ENCODE measurements around the gene SGO1.
"Not testable (repeated sequence)": the region's sequence is repeated elsewhere in the genome, so short reads cannot be mapped to it uniquely, and the experiment has no call there.

The SGO1 gene

DNA sequence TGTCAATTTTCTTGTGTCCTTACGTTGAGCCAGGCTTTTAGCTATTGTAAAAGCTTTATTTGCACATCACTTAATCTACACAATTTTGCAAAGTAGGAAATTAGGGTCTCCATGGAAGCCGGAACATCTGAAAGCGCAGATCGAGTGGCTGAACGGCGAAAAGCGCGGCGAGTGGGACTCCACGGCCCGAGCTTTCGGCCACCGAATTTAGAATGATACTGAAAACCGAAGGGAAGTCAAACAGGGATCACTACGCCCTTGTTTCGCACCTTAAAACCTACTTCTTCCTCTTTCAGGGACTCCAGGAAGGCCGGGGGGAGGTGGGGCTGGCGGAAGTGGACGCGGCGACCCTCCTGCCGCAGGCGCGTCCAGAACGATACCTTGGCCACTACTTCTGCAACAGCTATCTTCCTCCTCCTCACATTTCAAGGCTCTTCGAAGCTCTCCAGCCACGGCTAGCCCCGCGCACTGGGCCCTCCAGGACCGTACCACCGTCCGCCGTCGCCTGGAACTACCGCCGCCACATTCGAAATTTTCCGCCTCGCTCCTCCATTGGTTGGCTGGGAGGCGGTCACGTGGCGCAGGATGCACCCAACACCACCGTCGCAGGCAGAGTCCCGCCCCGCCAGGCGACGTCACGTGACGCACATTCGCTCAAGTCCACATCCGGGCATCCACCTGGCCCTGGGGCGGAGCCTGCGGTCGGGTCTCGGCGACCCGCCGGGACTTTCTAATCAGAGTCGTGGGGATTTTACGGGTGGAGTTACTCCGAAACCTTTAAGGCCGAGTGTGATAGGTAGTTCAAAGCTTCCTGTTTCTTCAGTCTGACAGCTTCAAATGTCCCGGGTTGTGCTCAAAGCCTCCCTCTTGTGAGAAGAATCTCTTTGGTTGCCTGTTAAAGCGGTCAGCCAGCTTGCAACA lies at the start of gene SGO1:
Gene SGO1 (minus strand): TSS at position 528 of the 921 bp plus-strand sequence. CDS start 2,179 bp downstream, outside the sequence.
- in situ Hi-C loops (cut with MboI; ENCODE audit: low sequenced_read_pairs): no loop called here

DNA sequence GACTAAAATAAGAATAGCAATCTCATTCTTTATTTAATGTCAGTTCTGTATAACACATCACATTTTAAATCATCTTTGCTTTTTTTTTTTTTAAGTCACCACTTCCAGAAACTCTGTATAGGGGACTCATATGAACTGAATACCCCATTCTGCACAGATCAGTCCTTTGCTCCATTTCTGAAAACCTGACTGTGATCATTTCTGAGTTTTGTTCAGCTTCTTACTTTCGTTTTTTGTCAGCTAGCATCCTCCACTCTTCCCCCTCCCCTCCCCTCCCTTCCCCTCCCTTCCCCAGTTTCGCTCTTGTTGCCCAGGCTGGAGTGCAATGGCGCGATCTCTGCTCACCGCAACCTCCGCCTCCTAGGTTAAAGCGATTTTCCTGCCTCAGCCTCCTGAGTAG lies 49.8 kb upstream of the SGO1 start:
- in situ Hi-C loops (cut with MboI; ENCODE audit: low sequenced_read_pairs): no loop called here

- in situ Hi-C loops (cut with MboI; ENCODE audit: low sequenced_read_pairs): no loop called here
Observed at GRCh38 chr3:20232906-20233780, 47.1 kb upstream of the SGO1 start.

DNA sequence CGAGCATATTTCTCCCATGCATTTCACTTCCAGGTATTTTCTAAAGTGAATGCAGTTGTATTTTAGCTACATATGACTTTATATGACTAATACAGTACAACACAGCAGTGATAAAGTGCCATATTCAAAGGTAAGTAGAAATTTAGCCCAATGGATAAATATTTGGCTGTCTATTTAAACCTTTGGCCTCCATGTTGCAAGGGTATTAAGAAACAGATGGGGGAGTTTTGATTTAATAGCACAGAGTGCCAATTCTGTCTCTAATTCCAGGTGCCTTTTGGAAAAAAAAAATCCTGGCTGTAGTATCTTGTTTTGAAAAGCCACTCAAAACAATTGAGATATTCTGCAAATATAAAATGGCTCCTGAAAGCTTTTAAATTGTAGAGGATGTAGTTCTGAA lies 44.9 kb upstream of the SGO1 start:
- in situ Hi-C loops (cut with MboI; ENCODE audit: low sequenced_read_pairs): no loop called here

DNA sequence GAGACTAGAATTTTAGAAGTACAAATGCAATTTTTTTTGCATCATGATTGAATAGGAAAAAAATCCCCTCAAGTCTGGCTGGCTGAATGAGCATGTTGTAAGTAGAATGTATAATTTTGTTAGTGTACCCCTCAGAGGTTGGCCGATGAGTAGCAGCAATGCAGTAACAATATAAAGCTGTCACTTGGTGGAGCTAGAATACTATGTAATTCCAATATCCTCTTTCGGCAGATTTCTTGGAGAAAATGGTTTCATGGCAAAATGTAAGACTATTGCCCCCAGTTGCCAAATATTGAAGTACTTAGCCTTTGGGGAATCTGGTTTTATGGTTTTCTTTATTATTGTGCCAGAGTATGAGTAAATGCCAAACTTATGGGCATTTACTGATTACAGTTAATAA lies 39.8 kb upstream of the SGO1 start:
- in situ Hi-C loops (cut with MboI; ENCODE audit: low sequenced_read_pairs): no loop called here

- in situ Hi-C loops (cut with MboI; ENCODE audit: low sequenced_read_pairs): no loop called here
Observed at GRCh38 chr3:20222274-20222673, 36.3 kb upstream of the SGO1 start.

GRCh38 chr3:20218215-20218614 lies 32.2 kb upstream of the SGO1 start:
- in situ Hi-C loops (cut with MboI; ENCODE audit: low sequenced_read_pairs): no loop called here

DNA sequence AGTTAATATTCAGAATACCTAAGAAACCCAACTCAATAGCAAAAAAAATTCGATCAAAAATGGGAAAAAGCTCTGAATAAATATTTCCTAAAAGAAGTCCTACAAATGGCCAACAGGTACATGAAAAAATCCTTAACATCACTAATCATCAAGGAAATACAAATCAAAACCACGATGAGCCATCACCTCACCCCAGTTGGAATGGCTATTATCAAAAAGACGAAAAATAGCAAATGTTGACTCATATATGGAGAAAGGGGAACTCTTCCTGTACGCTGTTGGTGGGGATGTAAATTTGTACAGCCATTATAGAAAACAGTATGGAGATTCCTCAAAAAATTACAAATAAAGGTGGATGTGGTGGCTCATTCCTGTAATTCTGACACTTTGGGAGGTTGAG lies 29.6 kb upstream of the SGO1 start:
- in situ Hi-C loops (cut with MboI; ENCODE audit: low sequenced_read_pairs): no loop called here

GRCh38 chr3:20213491-20213890 lies 27.5 kb upstream of the SGO1 start:
- in situ Hi-C loops (cut with MboI; ENCODE audit: low sequenced_read_pairs): not testable (repeated sequence)

GRCh38 chr3:20207945-20208344 lies 21.9 kb upstream of the SGO1 start:
- in situ Hi-C loops (cut with MboI; ENCODE audit: low sequenced_read_pairs): not testable (repeated sequence)

DNA sequence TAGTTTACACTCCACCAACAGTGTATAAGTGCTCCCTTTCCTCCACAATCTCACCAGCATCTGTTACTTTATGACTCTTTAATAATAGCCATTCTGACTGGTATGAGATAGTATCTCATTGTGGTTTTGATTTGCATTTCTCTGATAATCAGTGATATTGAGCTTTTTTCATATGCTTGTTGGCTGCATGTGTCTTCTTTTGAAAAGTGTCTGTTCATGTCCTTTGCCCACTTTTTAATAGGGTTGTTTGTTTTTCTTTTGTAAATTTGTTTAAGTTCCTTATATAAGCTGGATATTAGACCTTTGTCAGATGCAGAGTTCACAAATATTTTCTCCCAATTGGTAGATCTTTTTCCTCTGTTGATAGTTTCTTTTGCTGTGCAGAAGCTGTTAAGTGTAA lies 19.9 kb upstream of the SGO1 start:
- in situ Hi-C loops (cut with MboI; ENCODE audit: low sequenced_read_pairs): not testable (repeated sequence)

GRCh38 chr3:20201143-20201542 lies 15.1 kb upstream of the SGO1 start:
- in situ Hi-C loops (cut with MboI; ENCODE audit: low sequenced_read_pairs): no loop called here

DNA sequence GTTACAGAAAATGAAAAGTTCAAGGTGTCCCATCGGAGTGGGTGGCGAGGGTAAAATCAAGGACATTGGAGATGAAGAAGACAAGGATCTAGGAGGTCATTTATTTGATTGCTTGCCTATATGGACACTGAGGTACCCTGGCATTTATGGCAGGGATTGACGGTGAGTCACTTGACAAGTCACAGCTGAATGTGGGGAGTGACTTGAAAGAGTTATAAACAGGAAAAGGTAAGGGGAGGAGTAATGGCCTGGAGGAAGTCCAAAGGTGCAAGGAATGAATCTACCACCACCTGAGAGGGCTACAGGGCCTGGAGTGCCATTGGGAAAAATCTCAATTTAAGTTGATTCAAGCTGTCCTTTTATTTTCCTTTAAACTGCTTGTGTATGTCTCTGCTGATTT lies 11.8 kb upstream of the SGO1 start:
- in situ Hi-C loops (cut with MboI; ENCODE audit: low sequenced_read_pairs): no loop called here

DNA sequence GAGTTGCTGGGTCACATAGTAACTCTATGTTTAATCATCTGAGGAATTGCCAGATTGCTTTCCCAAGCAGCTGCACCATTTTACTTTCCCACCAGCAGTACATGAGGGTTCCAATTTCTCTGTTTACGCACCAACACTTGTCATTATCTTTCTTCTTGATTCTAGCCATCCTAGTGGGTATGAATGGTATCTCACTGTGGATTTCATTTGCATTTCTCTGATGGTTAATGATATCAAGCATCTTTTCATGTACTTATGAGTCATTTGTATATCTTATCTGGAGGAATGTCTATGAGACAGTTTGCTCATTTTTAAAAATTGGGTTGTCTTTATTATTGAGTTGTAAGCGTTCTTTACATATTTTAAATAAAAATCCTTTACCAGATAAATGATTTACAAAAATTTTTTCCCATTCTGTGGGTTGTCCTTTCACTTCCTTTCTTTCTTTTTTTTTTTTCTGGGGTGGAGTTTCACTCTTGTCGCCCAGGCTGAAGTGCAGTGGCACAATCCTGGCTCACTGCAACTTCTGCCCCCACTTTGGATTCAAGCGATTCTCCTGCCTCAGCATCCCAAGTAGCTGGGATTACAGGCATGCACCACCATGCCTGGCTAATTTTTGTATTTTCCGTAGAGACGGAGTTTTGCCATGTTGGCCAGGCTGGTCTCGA lies 8.9 kb upstream of the SGO1 start:
- in situ Hi-C loops (cut with MboI; ENCODE audit: low sequenced_read_pairs): no loop called here

DNA sequence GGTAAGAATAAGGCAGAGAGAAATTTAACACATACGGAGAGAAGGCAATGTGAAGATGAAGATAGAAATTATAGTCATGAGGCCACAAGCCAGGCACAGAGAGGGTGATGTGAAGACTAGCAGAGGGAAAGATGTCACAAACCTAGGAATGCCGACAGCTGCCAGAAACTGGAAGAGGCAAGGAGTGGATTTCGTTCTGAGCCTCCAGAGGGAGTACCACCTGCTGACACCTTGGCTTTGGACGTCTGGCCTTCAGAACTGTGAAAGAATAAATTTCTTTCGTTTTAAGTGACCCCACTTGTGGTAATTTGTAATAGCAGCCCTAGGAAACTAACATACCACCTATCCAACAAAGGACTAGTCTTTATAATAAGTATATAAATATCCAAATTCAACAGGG lies 5.0 kb upstream of the SGO1 start:
- in situ Hi-C loops (cut with MboI; ENCODE audit: low sequenced_read_pairs): no loop called here

DNA sequence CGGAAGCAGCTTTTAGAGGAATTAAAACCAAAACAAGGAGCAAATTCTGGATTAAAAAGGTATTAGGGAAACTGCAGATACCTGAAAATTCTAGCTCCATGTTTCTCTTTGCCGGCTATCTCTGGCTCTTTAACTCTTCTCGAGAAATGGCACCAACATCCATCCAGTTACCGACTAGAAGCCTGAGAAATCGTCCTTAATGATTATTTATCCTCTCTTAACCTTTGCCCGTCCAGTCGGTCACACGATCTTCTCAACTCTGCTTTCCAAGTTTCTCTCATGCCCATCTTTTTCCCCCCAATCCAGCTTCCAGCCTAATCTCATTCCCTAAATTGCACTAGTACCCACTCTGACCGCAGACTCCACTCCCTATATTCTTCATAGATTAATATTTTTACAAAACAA lies 596 bp upstream of the SGO1 start:
- in situ Hi-C loops (cut with MboI; ENCODE audit: low sequenced_read_pairs): no loop called here

DNA sequence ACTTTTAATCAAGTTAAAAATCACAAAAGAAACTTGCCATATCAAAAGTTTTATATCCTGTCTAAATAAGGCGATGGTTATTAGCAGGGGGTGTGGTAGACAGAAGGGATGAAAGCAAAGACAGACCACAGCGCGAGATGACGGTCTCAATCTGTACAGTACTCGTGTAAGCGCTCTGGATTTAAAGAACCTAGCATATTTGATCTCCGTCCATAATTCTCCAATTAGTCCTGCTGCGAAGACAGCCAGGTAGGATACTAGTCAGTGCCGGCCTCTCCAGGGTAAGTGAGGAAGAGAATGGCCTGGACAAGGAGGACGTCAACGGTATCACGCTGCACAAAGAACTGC lies 701 bp downstream of the SGO1 start:
- in situ Hi-C loops (cut with MboI; ENCODE audit: low sequenced_read_pairs): no loop called here

DNA sequence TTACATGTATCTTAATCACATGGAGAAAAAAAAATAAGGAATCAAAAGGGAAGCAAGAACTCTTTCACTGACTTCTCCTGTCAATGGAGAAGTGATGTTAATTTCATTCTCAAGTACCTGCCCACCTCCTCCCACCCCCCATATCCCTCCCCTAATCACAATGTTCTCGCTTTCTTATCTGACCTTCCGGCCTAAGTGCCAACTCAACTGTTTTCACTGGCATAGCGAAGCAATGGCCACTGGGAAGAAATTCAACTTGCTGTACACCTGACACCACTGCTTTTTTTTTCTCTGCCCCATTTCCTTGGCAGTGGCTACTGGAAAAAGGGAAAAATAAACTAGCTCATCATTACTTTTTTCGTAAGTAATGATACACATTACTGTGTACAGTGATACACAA lies 3.8 kb downstream of the SGO1 start:
- in situ Hi-C loops (cut with MboI; ENCODE audit: low sequenced_read_pairs): no loop called here

DNA sequence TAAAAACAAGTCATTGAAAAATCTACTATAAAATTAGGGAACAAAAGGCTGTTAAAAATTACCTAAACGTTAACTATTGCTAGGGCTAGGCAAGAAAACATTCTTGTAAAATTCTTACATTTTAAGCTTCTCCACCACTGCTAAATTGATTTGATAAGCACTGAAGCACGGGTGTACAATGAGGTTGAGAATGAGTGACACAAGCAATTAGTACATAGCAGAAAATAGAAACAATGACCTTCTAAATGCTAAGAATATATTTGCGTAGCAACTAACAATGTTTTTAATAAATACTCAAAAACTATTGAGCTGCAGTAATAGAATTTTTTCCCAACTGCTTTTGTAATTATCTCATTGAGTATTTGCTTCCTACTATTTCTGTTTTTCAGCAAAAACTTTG lies 4.7 kb downstream of the SGO1 start:
- in situ Hi-C loops (cut with MboI; ENCODE audit: low sequenced_read_pairs): no loop called here

DNA sequence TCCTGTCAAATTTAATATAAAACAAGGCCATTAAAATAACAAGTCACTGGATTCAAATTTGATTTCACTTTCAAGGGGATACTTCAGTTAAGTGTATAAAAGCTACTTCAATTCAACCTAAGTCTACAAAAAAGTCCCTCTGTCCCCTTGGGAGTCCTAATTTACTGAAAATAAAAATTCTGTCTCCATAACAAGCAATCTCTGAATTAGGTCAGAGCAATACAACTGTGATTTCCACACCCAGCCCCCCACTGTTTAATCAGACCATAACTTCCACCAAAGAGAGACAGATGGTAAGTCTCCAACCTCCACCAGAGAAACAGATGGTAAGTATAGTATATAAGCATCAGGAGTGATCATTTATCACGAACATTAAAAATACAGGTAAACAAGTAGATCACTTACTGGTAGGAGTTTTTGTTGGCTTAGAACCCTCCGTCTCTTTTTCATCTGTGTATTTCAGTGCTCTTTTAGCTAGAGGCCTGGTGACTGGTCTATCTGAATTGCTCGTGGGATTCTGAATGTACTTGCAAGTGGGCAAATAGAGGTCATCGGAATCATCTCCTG lies 12.1 kb downstream of the SGO1 start:
- in situ Hi-C loops (cut with MboI; ENCODE audit: low sequenced_read_pairs): no loop called here

DNA sequence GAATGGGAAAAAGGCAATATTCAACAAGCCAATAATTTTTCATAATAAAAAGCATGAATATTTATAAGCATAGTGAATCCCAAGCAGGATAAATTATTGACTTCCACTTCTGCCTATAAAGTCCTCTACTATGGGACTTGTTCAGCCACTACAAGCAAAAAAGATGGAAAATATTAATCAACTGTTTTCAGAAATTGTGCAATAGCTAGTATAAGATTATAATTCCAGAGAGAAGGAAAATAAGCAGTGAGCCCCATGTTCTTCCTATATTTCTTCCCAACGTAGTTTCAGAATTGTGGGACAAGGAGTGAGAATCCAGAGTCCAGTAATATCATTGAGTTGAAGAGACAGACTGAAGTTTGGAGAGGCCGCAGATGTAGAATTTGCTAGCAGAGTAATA lies 24.3 kb downstream of the SGO1 start:
- in situ Hi-C loops (cut with MboI; ENCODE audit: low sequenced_read_pairs): no loop called here
